Measurements from ENCODE around the gene SYTL3.

SYTL3 gene

DNA sequence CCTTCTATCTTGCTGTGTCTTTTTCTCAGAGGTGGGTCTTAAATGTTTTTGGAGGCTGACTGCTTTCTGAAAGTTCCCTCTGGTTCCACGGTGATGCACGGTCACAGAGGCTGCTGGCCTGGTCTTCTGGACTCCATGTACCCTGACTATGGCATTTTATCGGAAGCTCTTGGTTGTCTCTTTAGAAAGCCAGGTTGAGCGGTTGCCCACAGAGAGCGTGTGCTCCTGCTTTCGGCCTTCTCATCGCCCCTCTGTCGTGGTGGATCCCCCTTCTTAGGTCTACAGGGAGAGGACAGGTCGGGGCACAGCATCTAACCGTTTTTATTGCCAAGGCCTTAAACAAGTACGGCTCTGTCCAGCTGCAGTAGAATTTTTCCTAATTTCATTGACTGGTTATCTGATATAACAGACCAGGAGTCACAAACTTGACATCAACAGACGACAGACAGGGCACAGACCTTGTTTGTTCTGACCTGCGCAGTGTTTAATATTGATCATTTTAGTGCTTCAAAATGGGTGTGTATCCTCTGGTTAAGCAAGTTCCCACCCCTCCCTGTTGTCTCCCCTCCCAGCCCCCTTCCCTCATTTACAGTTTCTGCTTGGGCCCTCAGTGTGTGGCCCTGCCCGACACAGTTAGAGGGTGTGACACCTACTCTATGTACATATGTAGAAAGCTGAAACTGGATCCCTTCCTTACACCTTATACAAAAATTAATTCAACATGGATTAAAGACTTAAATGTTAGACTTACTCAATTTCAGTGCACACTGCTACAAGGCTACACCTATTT is 24.7 kb downstream of the SYTL3 start:
- no peak for TF ChIP-seq CTCF (IDR thresholded peaks at IDR 0.05)

GRCh38 chr6:158677906-158678578 is 28.2 kb downstream of the SYTL3 start:
- no peak for TF ChIP-seq CTCF (IDR thresholded peaks at IDR 0.05)

DNA sequence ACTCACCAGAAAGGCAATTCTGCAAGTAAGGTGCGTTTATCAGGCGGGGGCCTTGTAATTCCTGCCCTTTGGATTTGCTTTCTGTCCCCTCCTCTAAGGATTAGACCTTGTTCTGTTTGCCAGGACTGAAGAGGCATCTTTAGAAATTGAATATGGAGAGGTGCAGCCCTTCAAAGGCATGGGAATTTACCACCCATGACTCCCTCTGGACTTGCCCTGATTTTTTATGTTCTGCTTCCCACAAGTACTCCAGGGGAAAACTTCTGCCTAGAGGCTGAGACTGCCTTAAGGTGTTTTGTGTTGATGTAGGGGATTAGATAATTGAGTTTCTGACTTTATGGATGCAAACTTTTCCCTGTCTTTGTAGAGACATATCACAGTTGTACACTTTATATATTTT is 30.2 kb downstream of the SYTL3 start:
- no peak for TF ChIP-seq CTCF (IDR thresholded peaks at IDR 0.05)

DNA sequence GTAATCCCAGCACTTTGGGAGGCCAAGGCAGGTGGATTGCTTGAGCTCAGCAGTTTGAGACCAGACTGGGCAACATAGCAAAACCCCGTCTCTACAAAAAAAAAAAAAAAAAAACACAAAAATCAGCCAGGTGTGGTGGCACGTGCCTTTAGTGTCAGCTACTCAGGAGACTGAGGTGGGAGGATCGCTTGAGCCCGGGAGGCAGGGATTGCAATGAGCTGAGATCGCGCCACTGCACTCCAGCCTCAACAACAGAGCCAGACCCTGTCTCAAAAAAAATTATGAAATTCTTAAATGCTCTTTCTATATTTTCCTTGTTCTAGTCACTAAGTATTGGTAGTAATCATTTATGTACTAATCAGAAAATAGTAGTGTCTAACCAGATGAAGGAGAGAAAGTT is 30.6 kb downstream of the SYTL3 start:
- TF ChIP-seq CTCF (IDR thresholded peaks at IDR 0.05) = no peak

GRCh38 chr6:158684311-158684710 is 34.5 kb downstream of the SYTL3 start:
- TF ChIP-seq CTCF (IDR thresholded peaks at IDR 0.05) = no peak

- TF ChIP-seq CTCF (IDR thresholded peaks at IDR 0.05) = no peak
Observed at GRCh38 chr6:158684745-158685324, 35.0 kb downstream of the SYTL3 start.

DNA sequence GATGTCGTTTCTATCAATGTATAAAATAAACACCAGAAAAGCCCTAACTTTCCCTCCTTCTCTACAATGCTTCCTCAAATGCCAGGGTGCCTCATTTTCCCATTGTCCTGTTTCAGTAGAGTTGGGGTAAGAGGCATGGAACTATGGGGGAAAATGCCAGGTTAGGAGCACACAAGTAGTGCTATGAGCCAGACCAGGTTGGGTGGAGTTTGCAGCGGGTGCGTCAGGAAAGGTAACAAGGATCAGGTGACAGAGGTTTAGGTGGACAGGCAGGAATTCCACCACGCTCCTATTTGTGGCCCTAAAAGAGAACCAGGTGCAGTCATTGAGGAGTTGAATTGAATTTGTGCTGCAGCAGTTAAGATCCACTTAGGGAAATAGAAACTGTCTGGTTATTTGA is 36.5 kb downstream of the SYTL3 start:
- TF ChIP-seq CTCF (IDR thresholded peaks at IDR 0.05) = no peak
